Activated naive CD8-positive, alpha-beta T cell (primary cell): Measurements from ENCODE around the gene TRIM4.
"Not testable (repeated sequence)": the region's sequence is repeated elsewhere in the genome, so short reads cannot be mapped to it uniquely, and the experiment has no call there.

Source experiments
- H3K27ac Mint-ChIP-seq: one replicate; pipeline ENCODE4 v1.8.0; 2021; ENCODE audit warnings: mixed read lengths
- H3K27me3 Mint-ChIP-seq: one replicate; pipeline ENCODE4 v1.8.0; 2021; ENCODE audit warnings: mixed read lengths
- H3K36me3 Mint-ChIP-seq: one replicate; pipeline ENCODE4 v1.8.0; 2021; ENCODE audit warnings: mixed read lengths
- H3K4me1 Mint-ChIP-seq: one replicate; pipeline ENCODE4 v1.8.0; 2021; ENCODE audit warnings: low read depth, mixed read lengths
- H3K4me3 Mint-ChIP-seq: one replicate; pipeline ENCODE4 v1.8.0; 2021; ENCODE audit warnings: mild to moderate bottlenecking, mixed read lengths
- H3K9me3 Mint-ChIP-seq: one replicate; pipeline ENCODE4 v1.8.0; 2021; ENCODE audit warnings: low read depth, mixed read lengths

TRIM4 gene

GRCh38 chr7:99893280-99893679, 26.1 kb downstream of the TRIM4 start:
- H3K4me3 Mint-ChIP-seq, result no peak overlapping the region
- H3K36me3 Mint-ChIP-seq, result peaks cover 16% of the 10 kb centered on the region
- peak overlapping the region; percentile 55 for H3K27ac Mint-ChIP-seq
- peaks cover 7% of the 10 kb centered on the region for H3K4me1 Mint-ChIP-seq
- no peaks in the 10 kb centered on the region for H3K27me3 Mint-ChIP-seq
- H3K9me3 Mint-ChIP-seq, result no peaks in the 10 kb centered on the region

GRCh38 chr7:99890348-99890747, 29.0 kb downstream of the TRIM4 start:
- H3K4me3 Mint-ChIP-seq, H3K9me3 Mint-ChIP-seq, H3K27ac Mint-ChIP-seq, H3K27me3 Mint-ChIP-seq, H3K4me1 Mint-ChIP-seq: not testable (repeated sequence)
- H3K36me3 Mint-ChIP-seq, result peaks cover 13% of the 10 kb centered on the region

- H3K36me3 Mint-ChIP-seq, result peaks cover 13% of the 10 kb centered on the region
- not testable (repeated sequence) for H3K27ac Mint-ChIP-seq, H3K4me1 Mint-ChIP-seq, H3K4me3 Mint-ChIP-seq, H3K9me3 Mint-ChIP-seq, H3K27me3 Mint-ChIP-seq
Observed at GRCh38 chr7:99888366-99888765, 31.0 kb downstream of the TRIM4 start.

GRCh38 chr7:99881370-99881769, 38.0 kb downstream of the TRIM4 start:
- peaks cover 3% of the 10 kb centered on the region for H3K4me1 Mint-ChIP-seq
- H3K27ac Mint-ChIP-seq, result peak overlapping the region; percentile 25
- peaks cover 4% of the 10 kb centered on the region for H3K36me3 Mint-ChIP-seq
- H3K9me3 Mint-ChIP-seq, result no peaks in the 10 kb centered on the region
- no peaks in the 10 kb centered on the region for H3K27me3 Mint-ChIP-seq
- H3K4me3 Mint-ChIP-seq, result no peak overlapping the region

- Mint-ChIP-seq H3K27me3 (no peaks in the 10 kb centered on the region), H3K4me1 (peaks cover 3% of the 10 kb centered on the region), H3K27ac (no peak within 1 kb of the TSS), H3K36me3 (peaks cover 12% of the 10 kb centered on the region), H3K4me3 (no peak within 1 kb of the TSS), H3K9me3 (no peaks in the 10 kb centered on the region)
Observed at GRCh38 chr7:99876933-99877332, 42.4 kb downstream of the TRIM4 start, which contains the start of gene OR2AE1. TSS of gene OR2AE1 (minus strand) at chr7:99877033. CDS start at chr7:99877033, 0 bp downstream.

GRCh38 chr7:99876491-99876890, 42.8 kb downstream of the TRIM4 start:
- Mint-ChIP-seq H3K4me1 (peaks cover 3% of the 10 kb centered on the region), H3K9me3 (no peaks in the 10 kb centered on the region)

GRCh38 chr7:99868246-99868645, 51.1 kb downstream of the TRIM4 start:
- no peak overlapping the region for H3K4me3 Mint-ChIP-seq
- peaks cover 5% of the 10 kb centered on the region for H3K27me3 Mint-ChIP-seq
- H3K4me1 Mint-ChIP-seq, result no peaks in the 10 kb centered on the region
- H3K36me3 Mint-ChIP-seq, result peaks cover 12% of the 10 kb centered on the region
- H3K9me3 Mint-ChIP-seq, result peaks cover 5% of the 10 kb centered on the region
- no peak overlapping the region for H3K27ac Mint-ChIP-seq

More at GRCh38 chr7:99876491-99876890, 42.8 kb downstream of the TRIM4 start:
- Mint-ChIP-seq H3K27me3 (no peaks in the 10 kb centered on the region), H3K36me3 (peaks cover 12% of the 10 kb centered on the region), H3K4me3 (no peak overlapping the region), H3K27ac (no peak overlapping the region)

GRCh38 chr7:99867477-99867876, 51.9 kb downstream of the TRIM4 start:
- not testable (repeated sequence) for H3K9me3 Mint-ChIP-seq, H3K4me3 Mint-ChIP-seq, H3K4me1 Mint-ChIP-seq, H3K27ac Mint-ChIP-seq, H3K27me3 Mint-ChIP-seq
- peaks cover 10% of the 10 kb centered on the region for H3K36me3 Mint-ChIP-seq

- Mint-ChIP-seq H3K4me1 (no peaks in the 10 kb centered on the region), H3K9me3 (peaks cover 5% of the 10 kb centered on the region), H3K27me3 (peaks cover 7% of the 10 kb centered on the region), H3K4me3 (no peak overlapping the region), H3K36me3 (peaks cover 15% of the 10 kb centered on the region), H3K27ac (no peak overlapping the region)
Observed at GRCh38 chr7:99863847-99864440, 55.4 kb downstream of the TRIM4 start.

- Mint-ChIP-seq H3K27ac (no peak overlapping the region), H3K4me3 (no peak overlapping the region), H3K4me1 (no peaks in the 10 kb centered on the region), H3K36me3 (peaks cover 11% of the 10 kb centered on the region), H3K27me3 (peaks cover 7% of the 10 kb centered on the region), H3K9me3 (peaks cover 5% of the 10 kb centered on the region)
Observed at GRCh38 chr7:99860281-99861127, 58.8 kb downstream of the TRIM4 start.

- no peak overlapping the region for H3K4me3 Mint-ChIP-seq
- peaks cover 2% of the 10 kb centered on the region for H3K27me3 Mint-ChIP-seq
Observed at GRCh38 chr7:99855236-99855635, 64.1 kb downstream of the TRIM4 start.

GRCh38 chr7:99848420-99849216, 70.7 kb downstream of the TRIM4 start:
- Mint-ChIP-seq H3K36me3 (no peaks in the 10 kb centered on the region), H3K27ac (no peak overlapping the region), H3K4me1 (no peaks in the 10 kb centered on the region), H3K4me3 (no peak overlapping the region), H3K9me3 (no peaks in the 10 kb centered on the region), H3K27me3 (no peaks in the 10 kb centered on the region)

More at GRCh38 chr7:99855236-99855635, 64.1 kb downstream of the TRIM4 start:
- Mint-ChIP-seq H3K36me3 (no peaks in the 10 kb centered on the region), H3K9me3 (no peaks in the 10 kb centered on the region), H3K4me1 (no peaks in the 10 kb centered on the region), H3K27ac (no peak overlapping the region)

GRCh38 chr7:99844328-99844727, 75.0 kb downstream of the TRIM4 start:
- Mint-ChIP-seq H3K36me3 (no peaks in the 10 kb centered on the region), H3K27ac (no peak overlapping the region), H3K4me1 (no peaks in the 10 kb centered on the region), H3K9me3 (no peaks in the 10 kb centered on the region), H3K4me3 (no peak overlapping the region), H3K27me3 (no peaks in the 10 kb centered on the region)

- Mint-ChIP-seq H3K27ac (no peak overlapping the region), H3K4me1 (no peaks in the 10 kb centered on the region), H3K27me3 (no peaks in the 10 kb centered on the region), H3K36me3 (no peaks in the 10 kb centered on the region), H3K4me3 (no peak overlapping the region), H3K9me3 (no peaks in the 10 kb centered on the region)
Observed at GRCh38 chr7:99843808-99844207, 75.5 kb downstream of the TRIM4 start.

- Mint-ChIP-seq H3K4me3 (no peak overlapping the region), H3K27ac (no peak overlapping the region), H3K27me3 (no peaks in the 10 kb centered on the region), H3K4me1 (peaks cover 4% of the 10 kb centered on the region), H3K9me3 (no peaks in the 10 kb centered on the region), H3K36me3 (no peaks in the 10 kb centered on the region)
Observed at GRCh38 chr7:99842926-99843325, 76.4 kb downstream of the TRIM4 start.
